Tibial artery (tissue), 4 donors: ENCODE data around the gene EFNB2.

Source experiments
- DNase-seq, 2 donors: peaks; one replicate each; pipeline ENCODE4 v3.0.0-alpha.2; 2019
- H3K27ac ChIP-seq, 2 donors: fragments of 200-600 bp; sonication (generic) in 1 of 2; 1 replicate in 1 of 2; 2 replicates in 1 of 2; pipeline ENCODE4 v1.5.1; 2018 to 2019; ENCODE audit warnings: mild to moderate bottlenecking in 1 of 2
- H3K27me3 ChIP-seq, 2 donors: fragments of 200-600 bp; sonication (generic) in 1 of 2; one replicate each; pipeline versions ENCODE4 v1.5.1 to v1.6.0; 2016 to 2019
- H3K36me3 ChIP-seq, 3 donors: fragments of 200-600 bp; sonication (generic) in 2 of 3; one replicate each; pipeline ENCODE4 v1.5.1; 2016 to 2019; ENCODE audit warnings: mild to moderate bottlenecking in 2 of 3
- H3K4me1 ChIP-seq, 4 donors: fragments of 200-600 bp; sonication (generic) in 2 of 4; 1 replicate in 3 of 4; 2 replicates in 1 of 4; pipeline ENCODE4 v1.5.1; 2016 to 2019
- H3K4me3 ChIP-seq, 2 donors: fragments of 200-600 bp; sonication (generic) in 1 of 2; 1 replicate in 1 of 2; 2 replicates in 1 of 2; pipeline ENCODE4 v1.5.1; 2018 to 2019; ENCODE audit warnings: mild to moderate bottlenecking in 2 of 2
- H3K9me3 ChIP-seq, 3 donors: fragments of 200-600 bp; sonication (generic) in 1 of 3; one replicate each; pipeline ENCODE4 v1.5.1; 2016 to 2019
- CTCF ChIP-seq, 2 experiments: fragments of 200-600 bp in 1 of 2; fragments of 450-650 bp in 1 of 2; IDR thresholded peaks; one replicate each; pipeline ENCODE4 v1.5.1; 2017 to 2019; ENCODE audit warnings: antibody characterized with exemption in 2 of 2, mild to moderate bottlenecking in 1 of 2, moderate library complexity in 1 of 2
- intact Hi-C: fragments of 100-400 bp; cut with DNase I; formaldehyde crosslinking; loops from one replicate; pipeline ENCODE4 v1.15.0; 2023; ENCODE audit warnings: low total_unique reads

Gene EFNB2

GRCh38 chr13:106566641-106567473 is 31.4 kb upstream of the EFNB2 start:
- Histone ChIP-seq H3K36me3 (no peaks in the 10 kb centered on the region), H3K4me3 (peak overlapping the region; percentile 84 to 97), H3K27ac (peak overlapping the region; percentile 95 to 98), H3K27me3 (no peaks in the 10 kb centered on the region), H3K9me3 (no peaks in the 10 kb centered on the region), H3K4me1 (peaks cover 0 to 50% (median 34%) of the 10 kb centered on the region in 4 donors)
- peak; percentile 63 to 81 for DNase-seq
- TF ChIP-seq CTCF (IDR thresholded peaks at IDR 0.05), result no peak
- intact Hi-C loops, result loop anchor here (5.0 to 10.0 kb wide), 3 partner anchors 48 to 1648 kb away; partner anchors contain the start of genes ABHD13 and LIG4

- intact Hi-C loops, result loop anchor here (2.0 to 10.0 kb wide), 4 partner anchors 50 to 1650 kb away; partner anchors contain the start of genes ABHD13 and LIG4
- Histone ChIP-seq H3K4me3 (peak overlapping the region; percentile 84 to 97), H3K27ac (peak overlapping the region in 1 of 2 donors; percentile 98), H3K9me3 (no peaks in the 10 kb centered on the region), H3K27me3 (no peaks in the 10 kb centered on the region), H3K4me1 (peaks cover 0 to 66% (median 41%) of the 10 kb centered on the region in 4 donors), H3K36me3 (no peaks in the 10 kb centered on the region)
- no peak for TF ChIP-seq CTCF (IDR thresholded peaks at IDR 0.05)
- DNase-seq, result no peak
Observed at GRCh38 chr13:106565127-106565775, 29.8 kb upstream of the EFNB2 start.

- peak overlapping the region in 1 of 2 donors; percentile 17 for H3K27ac ChIP-seq
- H3K27me3 ChIP-seq, result no peaks in the 10 kb centered on the region
- TF ChIP-seq CTCF (IDR thresholded peaks at IDR 0.05), result no peak
- H3K9me3 ChIP-seq, result no peaks in the 10 kb centered on the region
- peaks cover 0 to 87% (median 43%) of the 10 kb centered on the region in 4 donors for H3K4me1 ChIP-seq
- no peak overlapping the region for H3K4me3 ChIP-seq
- DNase-seq, result no peak
- intact Hi-C loops, result loop anchor here (10.0 kb wide), 2 partner anchors 52 to 1652 kb away; partner anchors contain the start of genes ABHD13 and LIG4
- peaks cover 6 to 17% (median 13%) of the 10 kb centered on the region in 3 donors for H3K36me3 ChIP-seq
Observed at GRCh38 chr13:106562301-106562700, 26.8 kb upstream of the EFNB2 start.

GRCh38 chr13:106561551-106562170 is 26.2 kb upstream of the EFNB2 start:
- DNase-seq, result no peak
- Histone ChIP-seq H3K4me1 (peaks cover 0 to 87% (median 43%) of the 10 kb centered on the region in 4 donors), H3K9me3 (no peaks in the 10 kb centered on the region), H3K27me3 (no peaks in the 10 kb centered on the region), H3K36me3 (peaks cover 12 to 22% (median 19%) of the 10 kb centered on the region in 3 donors), H3K4me3 (no peak overlapping the region), H3K27ac (peak overlapping the region; percentile 5 to 17)
- no peak for TF ChIP-seq CTCF (IDR thresholded peaks at IDR 0.05)
- intact Hi-C loops, result loop anchor here (10.0 kb wide), 2 partner anchors 53 to 1653 kb away; partner anchors contain the start of genes ABHD13 and LIG4

GRCh38 chr13:106560821-106561220 is 25.4 kb upstream of the EFNB2 start:
- Histone ChIP-seq H3K27ac (no peak overlapping the region), H3K4me1 (peaks cover 0 to 89% (median 45%) of the 10 kb centered on the region in 4 donors), H3K9me3 (no peaks in the 10 kb centered on the region), H3K4me3 (no peak overlapping the region), H3K27me3 (no peaks in the 10 kb centered on the region), H3K36me3 (peaks cover 20 to 29% (median 26%) of the 10 kb centered on the region in 3 donors)
- no peak for DNase-seq
- intact Hi-C loops, result loop anchor here (10.0 kb wide), 2 partner anchors 54 to 1654 kb away; partner anchors contain the start of genes ABHD13 and LIG4
- no peak for TF ChIP-seq CTCF (IDR thresholded peaks at IDR 0.05)
